HG02943 (cell line): Measurements from ENCODE around the gene HSPA6.
"Not testable (repeated sequence)": the region's sequence is repeated elsewhere in the genome, so short reads cannot be mapped to it uniquely, and the experiment has no call there.

Experiments used
- ATAC-seq: cut with Tn5 transposase; IDR thresholded peaks from one replicate; pipeline ENCODE4 v1.9.1; 2021; ENCODE audit warnings: mild to moderate bottlenecking, low read depth, moderate library complexity; ENCODE audit not compliant: unreplicated experiment

The HSPA6 gene

DNA sequence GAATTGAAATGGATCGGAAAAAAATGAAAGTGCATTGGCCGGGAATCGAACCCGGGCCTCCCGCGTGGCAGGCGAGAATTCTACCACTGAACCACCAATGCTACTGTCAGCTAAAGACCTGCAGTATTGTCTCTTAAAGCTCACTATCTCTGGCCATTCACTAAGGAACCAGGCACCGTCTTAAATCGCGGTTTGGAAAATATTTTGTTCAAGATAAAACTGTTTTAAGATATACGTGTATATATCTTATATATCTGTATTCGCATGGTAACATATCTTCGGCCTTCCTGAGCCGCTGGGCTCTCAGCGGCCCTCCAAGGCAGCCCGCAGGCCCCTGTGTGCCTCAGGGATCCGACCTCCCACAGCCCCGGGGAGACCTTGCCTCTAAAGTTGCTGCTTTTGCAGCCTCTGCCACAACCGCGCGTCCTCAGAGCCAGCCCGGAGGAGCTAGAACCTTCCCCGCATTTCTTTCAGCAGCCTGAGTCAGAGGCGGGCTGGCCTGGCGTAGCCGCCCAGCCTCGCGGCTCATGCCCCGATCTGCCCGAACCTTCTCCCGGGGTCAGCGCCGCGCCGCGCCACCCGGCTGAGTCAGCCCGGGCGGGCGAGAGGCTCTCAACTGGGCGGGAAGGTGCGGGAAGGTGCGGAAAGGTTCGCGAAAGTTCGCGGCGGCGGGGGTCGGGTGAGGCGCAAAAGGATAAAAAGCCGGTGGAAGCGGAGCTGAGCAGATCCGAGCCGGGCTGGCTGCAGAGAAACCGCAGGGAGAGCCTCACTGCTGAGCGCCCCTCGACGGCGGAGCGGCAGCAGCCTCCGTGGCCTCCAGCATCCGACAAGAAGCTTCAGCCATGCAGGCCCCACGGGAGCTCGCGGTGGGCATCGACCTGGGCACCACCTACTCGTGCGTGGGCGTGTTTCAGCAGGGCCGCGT, at the start of gene HSPA6:
HSPA6 (plus strand) TSS at position 724 of the 925 bp plus-strand sequence; CDS start at position 843, 119 bp downstream.
- ATAC-seq = peak; percentile 65

DNA sequence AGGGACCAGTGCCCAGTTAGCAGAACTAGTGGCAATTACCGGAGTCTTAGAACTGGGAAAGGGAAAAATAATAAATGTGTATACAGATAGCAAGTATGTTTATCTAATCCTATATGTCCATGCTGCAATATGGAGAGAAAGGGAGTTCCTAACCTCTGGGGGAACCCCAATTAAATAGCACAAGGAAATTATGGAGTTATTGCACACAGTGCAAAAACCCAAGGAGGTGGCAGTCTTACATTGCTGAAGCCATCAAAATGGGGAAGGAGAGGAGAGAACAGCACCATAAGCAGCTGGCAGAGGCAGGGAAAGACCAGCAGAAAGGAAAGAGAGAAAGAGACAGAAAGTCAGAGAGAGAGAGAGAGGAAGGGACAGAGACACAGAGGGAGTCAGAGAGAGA, 46.6 kb upstream of the HSPA6 start:
- not testable (repeated sequence) for ATAC-seq

DNA sequence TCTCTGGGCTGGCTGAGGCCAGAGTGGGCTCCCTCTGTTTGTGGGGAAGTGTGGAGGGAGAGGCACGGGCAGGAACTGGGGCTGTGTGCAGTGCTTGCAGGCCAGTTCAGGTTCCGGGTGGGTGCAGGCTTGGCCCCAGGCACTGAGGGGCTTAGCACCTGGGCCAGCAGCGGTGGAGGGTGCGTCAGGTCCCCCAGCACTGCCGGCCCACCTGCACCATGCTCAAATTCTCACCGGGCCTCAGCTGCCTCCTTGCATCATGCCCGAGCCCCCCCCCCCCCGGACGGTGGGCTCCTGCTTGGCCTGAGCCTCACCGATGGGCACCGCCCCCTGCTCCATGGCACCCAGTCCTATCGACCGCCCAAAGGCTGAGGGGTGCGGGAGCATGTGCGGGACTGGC, 45.4 kb upstream of the HSPA6 start:
- ATAC-seq = no peak

DNA sequence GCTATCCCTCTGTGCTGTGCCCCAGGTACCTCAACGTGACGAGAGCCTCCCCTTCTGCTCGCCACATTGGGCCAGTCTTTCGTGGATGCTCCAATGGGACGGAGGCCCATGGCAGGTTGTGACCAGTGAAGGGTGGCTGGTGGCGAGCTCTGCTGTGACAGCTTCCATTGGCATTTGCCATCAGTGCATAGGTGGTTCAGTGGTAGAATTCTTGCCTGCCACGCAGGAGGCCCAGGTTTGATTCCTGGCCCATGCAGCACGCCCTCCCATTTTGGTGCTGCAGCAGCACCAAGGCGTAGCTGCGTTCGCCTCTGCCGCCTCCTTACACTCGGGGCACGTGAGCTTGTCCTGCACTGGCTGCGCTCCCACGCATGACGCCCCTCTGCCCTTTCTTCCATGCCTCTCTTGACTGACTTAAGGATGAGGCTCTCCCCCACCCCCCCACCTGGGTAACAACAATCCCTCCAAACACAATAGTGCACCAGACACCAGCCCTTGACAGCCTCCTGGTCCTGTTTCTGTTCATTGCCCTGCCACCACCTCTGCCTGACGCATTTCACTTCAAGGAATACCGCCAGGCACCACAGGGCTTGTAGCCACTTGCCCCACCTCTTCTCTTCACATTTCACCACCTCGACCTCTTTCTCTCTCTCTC, 43.8 kb upstream of the HSPA6 start:
- ATAC-seq = no peak

DNA sequence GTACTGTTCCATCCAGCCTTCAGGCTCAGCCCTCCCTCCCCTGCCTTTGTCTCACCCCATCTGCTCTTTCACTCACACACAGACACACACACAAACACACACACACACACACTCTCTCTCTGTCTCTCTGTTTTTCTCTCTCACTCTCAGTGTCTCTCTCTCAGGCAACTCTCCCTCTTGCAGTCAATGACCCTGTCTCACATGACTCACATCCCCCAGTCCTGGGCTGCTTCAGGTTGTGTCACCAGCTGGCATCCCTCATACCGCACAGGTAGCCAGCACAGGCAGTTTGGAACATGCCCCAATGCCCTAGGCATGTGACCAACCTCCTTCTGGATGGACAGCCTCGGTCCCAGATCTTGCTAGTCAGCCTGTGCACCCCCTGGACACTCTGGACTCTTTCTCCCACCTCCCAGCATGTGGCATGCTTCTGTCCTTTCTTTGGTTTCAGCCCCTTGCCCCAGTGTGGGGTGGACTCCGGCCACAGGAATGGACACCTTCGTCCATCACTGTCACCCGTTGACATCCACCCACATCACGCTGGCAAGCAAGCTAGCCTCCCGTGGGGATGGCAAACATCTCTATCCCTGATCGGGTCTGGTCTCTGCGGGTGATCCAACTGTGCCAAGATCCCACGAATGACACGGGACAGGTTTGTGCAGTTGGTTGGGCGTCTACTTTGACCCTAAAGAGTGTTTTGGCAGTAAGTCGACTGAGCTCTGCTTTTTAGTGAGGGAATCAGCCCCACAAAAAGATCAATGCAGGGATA, 42.5 kb upstream of the HSPA6 start:
- ATAC-seq = no peak

DNA sequence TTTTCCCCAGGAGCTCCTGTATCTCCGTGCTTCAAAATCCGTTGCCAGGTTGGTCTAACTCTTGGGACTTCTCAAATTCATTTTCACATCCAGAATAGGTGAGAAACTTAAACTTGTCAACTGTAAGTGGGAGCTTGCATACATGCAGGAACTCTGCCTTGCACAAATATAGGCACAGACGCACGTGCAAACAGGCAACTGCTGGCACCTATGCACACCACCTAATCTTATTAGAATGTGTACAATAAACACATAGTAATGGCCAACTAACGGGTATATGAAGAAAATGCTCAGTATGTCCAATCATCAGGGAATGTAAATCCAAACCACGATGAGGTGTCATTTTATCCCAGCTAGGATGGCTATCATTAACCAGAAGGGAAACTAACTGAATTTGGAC, 41.7 kb upstream of the HSPA6 start:
- ATAC-seq = no peak

DNA sequence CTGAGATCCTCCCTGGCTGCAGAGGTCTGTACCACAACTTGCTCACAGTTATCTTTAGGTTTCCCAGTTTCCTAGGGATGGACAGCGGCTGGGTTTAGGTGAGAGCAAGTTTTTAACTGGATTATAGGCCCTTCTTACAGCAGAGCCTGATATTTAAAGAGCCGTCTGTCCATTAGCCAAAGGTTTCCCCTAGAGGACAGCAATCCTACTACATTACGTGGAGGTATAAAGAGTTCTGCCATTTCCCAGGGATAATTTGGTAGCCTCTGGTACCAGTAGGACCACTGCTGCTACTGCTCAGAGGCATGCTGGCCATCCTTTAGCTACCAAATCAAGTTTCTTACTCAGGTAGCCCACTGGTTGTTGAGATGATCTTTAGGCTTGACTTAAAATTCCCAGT, 41.0 kb upstream of the HSPA6 start:
- ATAC-seq = no peak

DNA sequence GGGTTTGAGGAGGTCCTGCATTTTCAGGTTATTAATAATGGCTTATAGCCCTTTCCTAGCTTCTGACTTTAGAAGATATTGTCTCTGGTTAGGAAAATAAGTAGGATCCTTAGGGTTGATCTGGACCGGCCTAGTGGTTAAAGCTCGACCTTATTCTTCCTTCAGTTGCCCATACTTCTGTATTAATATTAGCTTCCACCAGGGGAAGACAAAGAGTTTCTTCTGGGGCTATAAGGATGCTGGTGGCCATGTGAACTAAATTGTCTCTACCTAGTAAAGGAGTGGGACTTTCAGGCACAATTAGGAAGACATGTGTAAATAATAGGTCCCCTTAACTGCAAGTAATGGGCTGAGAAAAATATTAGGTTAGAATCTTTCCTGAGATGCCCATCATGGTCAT, 39.7 kb upstream of the HSPA6 start:
- ATAC-seq = no peak

DNA sequence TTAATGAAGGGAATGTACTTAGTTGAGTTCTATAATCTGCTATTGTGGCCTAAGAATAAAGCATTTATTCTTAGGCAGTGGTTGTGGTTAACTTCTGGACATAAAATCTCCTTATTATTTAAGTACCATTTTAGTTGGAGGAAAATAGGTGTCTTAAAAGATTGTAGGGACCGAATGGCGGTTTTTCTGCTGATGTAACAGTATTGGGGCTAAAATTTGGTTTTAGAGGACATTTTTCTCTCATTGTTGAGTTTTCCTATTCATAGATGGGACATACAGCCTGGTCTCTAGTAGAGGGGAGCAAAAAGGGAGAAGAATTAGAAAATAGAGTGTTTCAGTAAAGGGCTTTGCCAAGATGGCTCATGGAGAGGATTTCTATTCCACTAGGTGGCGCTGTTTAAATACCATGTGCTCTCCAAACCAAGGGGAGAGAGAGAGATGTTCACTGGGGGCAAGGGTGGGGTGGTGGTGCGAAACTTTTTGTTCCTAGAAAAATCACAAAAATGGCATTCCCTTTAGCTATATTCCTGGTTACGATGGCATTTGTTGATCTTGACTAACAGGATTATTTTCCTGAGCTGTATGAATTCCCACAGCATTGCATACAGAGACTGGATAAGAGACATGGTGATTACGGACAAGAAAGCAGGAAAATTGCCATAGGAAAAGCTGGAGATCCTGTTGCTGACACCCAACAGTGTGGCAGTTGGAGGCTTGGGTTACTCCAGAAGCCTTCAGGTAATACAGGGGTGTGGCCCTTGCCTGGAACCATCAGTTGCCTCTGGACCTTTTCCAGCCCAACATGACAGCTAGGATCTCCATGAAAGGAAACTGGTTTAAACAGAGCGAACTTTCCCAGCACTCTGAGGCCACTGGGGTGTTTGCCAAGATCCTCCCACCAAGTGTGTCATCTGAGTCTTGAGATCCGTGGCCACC, 37.3 kb upstream of the HSPA6 start:
- no peak for ATAC-seq

DNA sequence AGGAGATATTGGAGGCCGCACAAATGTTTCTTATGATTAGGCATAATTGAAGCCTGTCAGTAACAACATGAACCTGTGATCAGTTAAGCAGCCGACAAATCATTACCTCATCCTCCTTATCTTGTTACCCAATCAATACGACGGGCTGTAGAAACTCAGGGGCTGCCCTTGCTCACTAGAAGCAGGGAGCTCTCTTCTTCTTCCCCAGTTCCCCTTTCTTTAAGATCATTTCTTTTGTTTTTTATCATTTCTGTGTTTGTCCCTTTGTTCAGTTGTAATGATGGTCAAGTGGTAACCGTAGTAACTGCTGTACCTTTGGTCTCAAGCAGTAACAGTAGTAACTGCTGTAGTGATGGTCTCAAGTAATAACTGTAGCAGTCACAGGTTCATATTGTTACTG, 32.9 kb upstream of the HSPA6 start:
- no peak for ATAC-seq

DNA sequence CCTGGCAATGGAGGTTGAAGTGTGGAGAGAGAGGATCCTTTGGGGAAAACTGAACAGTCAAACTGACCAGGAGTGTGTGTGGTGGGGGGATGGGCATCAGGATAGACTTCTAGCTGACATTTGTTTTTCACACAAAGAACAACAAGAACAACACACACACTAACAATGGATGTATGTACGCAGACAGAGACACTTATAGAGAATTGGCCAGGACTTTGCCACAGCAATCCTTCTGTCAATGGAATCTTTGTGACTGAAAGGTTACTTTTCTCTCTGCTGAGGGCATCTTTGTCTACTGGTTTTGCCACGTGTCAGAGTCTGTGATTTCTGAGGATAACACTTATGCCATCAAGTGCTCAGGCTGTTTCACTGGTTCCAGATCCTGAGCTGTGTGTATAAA, 31.5 kb upstream of the HSPA6 start:
- ATAC-seq = no peak

DNA sequence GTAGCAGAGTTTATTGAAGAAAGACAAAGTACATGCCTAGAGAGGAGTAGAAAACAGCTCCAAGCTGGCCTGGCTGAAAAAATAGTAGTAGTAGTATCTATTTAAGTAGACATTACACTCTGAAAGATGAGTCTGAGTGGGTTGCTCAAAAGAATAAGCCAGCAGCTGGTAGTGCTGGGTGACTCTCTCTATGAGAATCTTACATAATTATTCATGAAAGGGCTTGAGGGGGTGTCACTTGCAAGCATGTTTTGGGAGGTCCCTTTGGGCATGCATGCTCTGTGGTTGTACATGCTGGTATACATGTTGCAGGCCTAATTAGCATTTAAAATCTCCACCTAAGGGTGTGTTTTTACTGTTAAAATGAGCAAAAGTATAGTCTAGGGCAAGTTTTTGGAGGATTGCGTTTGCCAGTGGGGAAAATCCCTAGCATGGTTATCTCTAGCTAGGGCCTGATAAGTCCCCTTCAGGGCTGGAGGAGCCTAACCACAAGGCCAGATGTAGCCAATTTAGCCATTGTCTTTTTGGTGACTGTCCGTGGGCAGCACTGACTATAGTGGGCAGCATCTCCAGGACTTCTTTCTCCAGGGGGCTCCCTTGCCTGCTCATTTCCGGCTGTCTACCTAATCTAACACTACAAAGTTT, 30.1 kb upstream of the HSPA6 start:
- ATAC-seq = no peak

DNA sequence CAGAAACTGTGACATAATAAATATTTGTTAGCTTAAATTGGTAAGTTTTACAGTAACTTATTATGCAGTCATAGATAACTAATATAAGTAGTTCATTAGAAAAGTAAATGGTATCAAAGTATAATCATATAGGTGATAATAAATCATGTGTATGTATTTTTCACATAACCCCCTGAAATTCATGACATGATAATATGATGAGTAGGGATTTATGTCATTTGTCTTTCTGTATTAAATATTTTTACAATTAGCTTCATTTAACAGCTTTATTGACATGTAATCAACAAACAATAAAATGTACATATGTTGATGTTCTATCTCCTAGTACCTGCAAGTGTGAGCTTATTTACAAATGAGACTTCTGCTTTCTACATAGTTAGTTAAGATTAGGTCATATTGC, 28.9 kb upstream of the HSPA6 start:
- ATAC-seq = no peak

DNA sequence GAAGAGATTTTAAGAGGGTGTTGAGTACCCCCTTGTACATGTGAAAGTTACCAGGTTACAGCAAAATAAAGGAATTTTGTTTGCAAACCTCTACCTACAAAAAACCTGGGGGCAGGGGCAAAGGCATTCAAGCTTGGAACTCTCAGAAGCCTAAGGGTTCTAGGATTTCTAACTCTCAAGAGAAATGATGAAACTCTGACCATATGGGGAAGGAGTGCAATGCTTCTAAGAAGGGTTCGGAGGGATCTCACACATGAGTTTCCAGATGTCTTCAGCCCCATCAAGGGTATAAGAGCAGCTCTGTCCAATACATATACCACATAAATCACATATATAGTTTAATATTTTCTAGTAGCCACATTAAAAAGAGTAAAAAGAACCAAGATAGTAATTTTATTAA, 26.4 kb upstream of the HSPA6 start:
- no peak for ATAC-seq

DNA sequence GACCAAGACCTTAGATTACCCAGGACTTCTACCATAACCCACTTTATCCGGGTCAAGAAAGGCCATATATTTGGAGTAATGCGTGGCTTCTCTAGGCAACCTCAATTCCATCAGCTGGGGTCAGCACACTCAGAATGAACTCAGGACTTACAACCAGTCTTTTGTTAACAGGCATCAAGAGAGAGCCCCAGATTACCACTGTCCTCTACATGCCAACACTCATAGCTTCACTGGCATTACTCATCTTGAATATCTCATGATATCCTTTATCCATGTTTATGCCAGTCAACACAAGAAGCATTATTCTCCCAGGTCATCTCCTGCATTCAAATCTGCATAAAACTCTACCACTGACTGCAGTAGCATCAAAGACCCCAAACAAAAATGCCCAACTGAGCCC, 25.7 kb upstream of the HSPA6 start:
- no peak for ATAC-seq

DNA sequence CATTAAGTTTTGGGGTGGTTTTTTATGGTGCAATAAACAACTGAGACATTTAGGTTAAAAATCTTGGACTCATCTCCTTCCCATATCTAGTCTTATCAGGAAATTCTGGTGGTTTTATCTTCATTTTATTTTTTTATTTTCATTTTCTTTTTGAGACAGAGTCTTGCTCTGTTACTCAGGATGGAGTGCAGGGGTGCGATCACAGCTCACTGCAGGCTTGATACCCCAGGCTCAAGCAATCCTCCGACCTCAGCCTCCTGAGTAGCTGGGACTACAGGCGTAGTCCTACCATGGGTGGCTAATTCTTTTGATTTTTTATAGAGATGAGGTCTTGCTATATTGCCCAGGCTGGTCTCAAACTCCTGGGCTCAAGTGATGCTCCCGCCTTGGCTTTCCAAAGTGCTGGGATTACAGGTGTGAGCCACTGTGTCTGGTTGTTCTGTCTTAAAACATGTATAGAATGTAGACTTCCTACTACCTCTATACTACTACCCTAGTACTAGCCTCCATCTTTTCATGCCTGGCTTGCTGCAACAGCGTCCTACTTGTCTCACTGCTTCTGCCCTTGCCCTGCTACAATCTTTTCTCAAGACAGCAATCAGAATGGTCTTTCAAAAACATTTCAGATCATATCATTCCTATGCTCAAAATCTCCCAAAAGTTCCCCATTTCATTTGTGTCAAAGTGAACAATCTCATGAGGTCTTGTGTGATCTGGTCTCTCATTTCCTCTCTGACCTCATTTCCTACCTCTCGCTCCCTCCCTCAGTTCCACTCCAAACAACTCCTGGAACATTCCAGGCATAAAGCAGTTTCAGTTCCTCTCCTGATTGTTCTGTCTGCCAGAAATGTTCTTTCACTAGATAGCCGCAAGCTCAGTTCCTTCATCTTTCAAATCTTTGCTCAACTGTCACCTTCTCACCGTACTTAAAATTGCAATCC, 25.0 kb upstream of the HSPA6 start:
- ATAC-seq = no peak

DNA sequence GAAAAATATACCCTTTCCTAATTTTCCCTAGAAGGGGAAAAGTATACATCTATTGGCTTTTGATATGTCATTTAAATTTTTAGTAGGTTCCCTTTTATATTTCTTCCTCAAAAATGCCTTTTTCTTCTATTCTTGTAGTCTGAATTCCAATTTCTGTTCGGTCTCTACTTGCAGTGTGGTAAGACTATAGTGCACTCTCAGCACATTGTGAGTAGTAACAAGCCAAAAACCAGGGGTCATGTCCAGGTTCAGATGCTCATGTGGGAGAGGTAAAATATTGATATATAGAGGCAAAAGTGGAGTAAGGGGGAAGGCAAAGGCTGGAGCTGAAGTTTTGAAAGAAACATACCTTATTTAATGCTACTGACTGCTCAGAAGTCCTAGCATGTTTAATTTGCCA, 23.1 kb upstream of the HSPA6 start:
- ATAC-seq = no peak

DNA sequence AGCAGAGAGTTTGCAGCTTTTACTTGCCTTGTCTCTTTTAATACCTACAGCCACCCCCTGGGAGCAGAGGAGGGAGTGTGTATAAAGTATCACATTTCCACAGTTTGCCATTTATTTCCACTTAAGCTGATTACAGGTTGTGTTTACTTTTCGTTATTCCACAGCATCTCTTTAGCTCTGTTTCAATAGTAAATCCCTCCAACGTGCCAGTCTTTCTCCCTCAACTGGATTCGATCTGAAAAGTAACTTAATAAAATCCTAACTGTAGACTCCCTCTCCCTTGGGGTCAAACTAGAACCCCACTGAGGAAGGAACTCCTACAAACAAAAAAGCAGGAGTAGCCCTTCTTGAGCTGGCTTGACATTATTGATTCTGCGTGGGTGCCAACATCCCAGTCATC, 22.2 kb upstream of the HSPA6 start:
- no peak for ATAC-seq
